Measurements from ENCODE around the gene DDT.

Gene DDT

GRCh38 chr22:24006914-24007214, 32.6 kb upstream of the DDT start:
- TF ChIP-seq, protein P1, sequence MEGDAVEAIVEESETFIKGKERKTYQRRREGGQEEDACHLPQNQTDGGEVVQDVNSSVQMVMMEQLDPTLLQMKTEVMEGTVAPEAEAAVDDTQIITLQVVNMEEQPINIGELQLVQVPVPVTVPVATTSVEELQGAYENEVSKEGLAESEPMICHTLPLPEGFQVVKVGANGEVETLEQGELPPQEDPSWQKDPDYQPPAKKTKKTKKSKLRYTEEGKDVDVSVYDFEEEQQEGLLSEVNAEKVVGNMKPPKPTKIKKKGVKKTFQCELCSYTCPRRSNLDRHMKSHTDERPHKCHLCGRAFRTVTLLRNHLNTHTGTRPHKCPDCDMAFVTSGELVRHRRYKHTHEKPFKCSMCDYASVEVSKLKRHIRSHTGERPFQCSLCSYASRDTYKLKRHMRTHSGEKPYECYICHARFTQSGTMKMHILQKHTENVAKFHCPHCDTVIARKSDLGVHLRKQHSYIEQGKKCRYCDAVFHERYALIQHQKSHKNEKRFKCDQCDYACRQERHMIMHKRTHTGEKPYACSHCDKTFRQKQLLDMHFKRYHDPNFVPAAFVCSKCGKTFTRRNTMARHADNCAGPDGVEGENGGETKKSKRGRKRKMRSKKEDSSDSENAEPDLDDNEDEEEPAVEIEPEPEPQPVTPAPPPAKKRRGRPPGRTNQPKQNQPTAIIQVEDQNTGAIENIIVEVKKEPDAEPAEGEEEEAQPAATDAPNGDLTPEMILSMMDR (IDR thresholded peaks at IDR 0.05; ENCODE audit: insufficient read depth, low read length), result no peak
- TF ChIP-seq GABPA (IDR thresholded peaks at IDR 0.05; ENCODE audit: low read depth) (no peak), POLR2AphosphoS5 (IDR thresholded peaks at IDR 0.05; ENCODE audit: low read depth) (no peak), SPI1 (IDR thresholded peaks at IDR 0.05; ENCODE audit: borderline replicate concordance, low read depth) (no peak)
- TF ChIP-seq, protein P2, sequence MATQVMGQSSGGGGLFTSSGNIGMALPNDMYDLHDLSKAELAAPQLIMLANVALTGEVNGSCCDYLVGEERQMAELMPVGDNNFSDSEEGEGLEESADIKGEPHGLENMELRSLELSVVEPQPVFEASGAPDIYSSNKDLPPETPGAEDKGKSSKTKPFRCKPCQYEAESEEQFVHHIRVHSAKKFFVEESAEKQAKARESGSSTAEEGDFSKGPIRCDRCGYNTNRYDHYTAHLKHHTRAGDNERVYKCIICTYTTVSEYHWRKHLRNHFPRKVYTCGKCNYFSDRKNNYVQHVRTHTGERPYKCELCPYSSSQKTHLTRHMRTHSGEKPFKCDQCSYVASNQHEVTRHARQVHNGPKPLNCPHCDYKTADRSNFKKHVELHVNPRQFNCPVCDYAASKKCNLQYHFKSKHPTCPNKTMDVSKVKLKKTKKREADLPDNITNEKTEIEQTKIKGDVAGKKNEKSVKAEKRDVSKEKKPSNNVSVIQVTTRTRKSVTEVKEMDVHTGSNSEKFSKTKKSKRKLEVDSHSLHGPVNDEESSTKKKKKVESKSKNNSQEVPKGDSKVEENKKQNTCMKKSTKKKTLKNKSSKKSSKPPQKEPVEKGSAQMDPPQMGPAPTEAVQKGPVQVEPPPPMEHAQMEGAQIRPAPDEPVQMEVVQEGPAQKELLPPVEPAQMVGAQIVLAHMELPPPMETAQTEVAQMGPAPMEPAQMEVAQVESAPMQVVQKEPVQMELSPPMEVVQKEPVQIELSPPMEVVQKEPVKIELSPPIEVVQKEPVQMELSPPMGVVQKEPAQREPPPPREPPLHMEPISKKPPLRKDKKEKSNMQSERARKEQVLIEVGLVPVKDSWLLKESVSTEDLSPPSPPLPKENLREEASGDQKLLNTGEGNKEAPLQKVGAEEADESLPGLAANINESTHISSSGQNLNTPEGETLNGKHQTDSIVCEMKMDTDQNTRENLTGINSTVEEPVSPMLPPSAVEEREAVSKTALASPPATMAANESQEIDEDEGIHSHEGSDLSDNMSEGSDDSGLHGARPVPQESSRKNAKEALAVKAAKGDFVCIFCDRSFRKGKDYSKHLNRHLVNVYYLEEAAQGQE (IDR thresholded peaks at IDR 0.05; ENCODE audit: insufficient replicate concordance, low read depth), result no peak
- no peak for DNase-seq (ENCODE audit: low read depth in 1 of 2, low spot score in 1 of 2)
- Histone ChIP-seq H3K4me3 (replicated peaks; ENCODE audit: insufficient read depth, low read length) (no peak overlapping the region), H3K27ac (replicated peaks) (no peak overlapping the region), H3K27me3 (ENCODE audit: insufficient read depth, poor library complexity, severe bottlenecking) (no peaks in the 10 kb centered on the region)

- H3K27ac ChIP-seq (replicated peaks), result no peak overlapping the region
These were observed 32.1 kb upstream of the DDT start for GRCh38 chr22:24006207-24006913.

DNA sequence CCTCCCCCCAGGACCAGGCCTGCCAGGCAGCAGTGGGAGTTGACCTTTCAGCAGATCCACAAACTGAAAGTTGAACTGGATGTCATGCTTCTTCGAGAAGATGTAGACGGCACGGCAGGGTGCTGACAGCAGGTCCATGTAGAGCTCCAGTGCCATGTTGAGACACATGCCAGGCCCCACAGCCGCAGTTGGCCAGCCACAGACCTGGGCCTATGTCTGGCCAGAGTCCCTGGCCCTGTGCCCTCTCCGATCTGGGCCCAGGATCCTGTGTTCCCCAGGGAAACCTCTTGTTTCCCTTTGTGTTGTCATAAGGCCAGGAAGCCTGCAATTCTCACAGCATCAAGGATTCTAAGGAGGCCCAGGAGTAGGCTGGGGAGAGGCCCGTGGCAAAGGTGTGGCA, 31.0 kb upstream of the DDT start, which contains the start of gene GSTT4:
GSTT4 (minus strand) TSS at position 253 of the 400 bp plus-strand sequence; CDS start at position 156, 97 bp downstream.
- Histone ChIP-seq H3K27ac (replicated peaks) (no peak within 1 kb of the TSS), H3K27me3 (ENCODE audit: insufficient read depth, poor library complexity, severe bottlenecking) (no peaks in the 10 kb centered on the region), H3K4me3 (replicated peaks; ENCODE audit: insufficient read depth, low read length) (no peak within 1 kb of the TSS)
- TF ChIP-seq, protein P1 (IDR thresholded peaks at IDR 0.05; ENCODE audit: insufficient read depth, low read length), result no peak
- TF ChIP-seq POLR2AphosphoS5 (IDR thresholded peaks at IDR 0.05; ENCODE audit: low read depth) (no peak), GABPA (IDR thresholded peaks at IDR 0.05; ENCODE audit: low read depth) (no peak), SPI1 (IDR thresholded peaks at IDR 0.05; ENCODE audit: borderline replicate concordance, low read depth) (no peak)
- TF ChIP-seq, protein P2 (IDR thresholded peaks at IDR 0.05; ENCODE audit: insufficient replicate concordance, low read depth), result no peak
- no peak for DNase-seq (ENCODE audit: low read depth in 1 of 2, low spot score in 1 of 2)

More at GRCh38 chr22:24006207-24006913, 32.1 kb upstream of the DDT start:
- no peak for DNase-seq (ENCODE audit: low read depth in 1 of 2, low spot score in 1 of 2)
- no peaks in the 10 kb centered on the region for H3K27me3 ChIP-seq (ENCODE audit: insufficient read depth, poor library complexity, severe bottlenecking)
- TF ChIP-seq GABPA (IDR thresholded peaks at IDR 0.05; ENCODE audit: low read depth) (no peak), SPI1 (IDR thresholded peaks at IDR 0.05; ENCODE audit: borderline replicate concordance, low read depth) (no peak), POLR2AphosphoS5 (IDR thresholded peaks at IDR 0.05; ENCODE audit: low read depth) (no peak)
- TF ChIP-seq, protein P2 (IDR thresholded peaks at IDR 0.05; ENCODE audit: insufficient replicate concordance, low read depth), result no peak
- TF ChIP-seq, protein P1 (IDR thresholded peaks at IDR 0.05; ENCODE audit: insufficient read depth, low read length), result no peak
- H3K4me3 ChIP-seq (replicated peaks; ENCODE audit: insufficient read depth, low read length), result no peak overlapping the region

Measured in HL-60 (cell line).